Left lung (tissue), 10 donors: Measurements from ENCODE around the gene CLEC2L. TPM values are rescaled to one million over a fixed set of nuclear protein-coding genes. Genes with fewer than 3 reads are reported as not detected.

Experiments used
- ATAC-seq: fragments of 200-7000 bp; cut with Tn5 transposase; one replicate; pipeline ENCODE4 v1.9.1; 2020; ENCODE audit warnings: moderate library complexity
- DNase-seq, 4 donors: peaks; one replicate each; pipeline ENCODE4 v3.0.0-alpha.2; 2013 to 2020
- H3K27ac ChIP-seq, 2 donors: fragments of 200-600 bp; sonication (generic) in 1 of 2; one replicate each; pipeline versions ENCODE4 v1.5.0 to v1.8.0; 2020 to 2021
- H3K27me3 ChIP-seq, 2 donors: fragments of 200-600 bp; sonication (generic) in 1 of 2; one replicate each; pipeline versions ENCODE4 v1.5.0 to v1.8.0; 2020 to 2021
- H3K36me3 ChIP-seq, 2 donors: fragments of 200-600 bp; sonication (generic) in 1 of 2; one replicate each; pipeline versions ENCODE4 v1.5.0 to v1.8.0; 2020 to 2021
- H3K4me1 ChIP-seq, 2 donors: fragments of 200-600 bp; one replicate each; pipeline ENCODE4 v1.8.0; 2021
- H3K4me3 ChIP-seq, 2 donors: fragments of 200-600 bp; sonication (generic) in 1 of 2; one replicate each; pipeline versions ENCODE4 v1.5.0 to v1.8.0; 2020 to 2021; ENCODE audit warnings: mild to moderate bottlenecking in 1 of 2
- H3K9me3 ChIP-seq, 2 donors: fragments of 200-600 bp; sonication (generic) in 1 of 2; one replicate each; pipeline versions ENCODE4 v1.5.0 to v1.8.0; 2020 to 2021
- intact Hi-C, 2 donors: fragments of 100-400 bp; cut with DNase I; formaldehyde crosslinking; loops; one replicate each; pipeline versions ENCODE4 v1.11.2 to v1.14.2; 2022
- polyA plus RNA-seq, 6 donors: library from polyadenylated mRNA; unstranded; fragments of 120-200 nt; gene quantifications; one replicate each; pipeline ENCODE4 v1.2.1, GENCODE V29; 2013; ENCODE audit not compliant: insufficient read length in 6 of 6
- total RNA-seq, 2 donors: library from RNA; stranded (reverse); fragmentation: NEBNext Ultra II Directional; extraction: Animal tissue kit (Norgen Biotek cat#: 25700); gene quantifications; one replicate each; pipeline ENCODE4 v1.2.1, GENCODE V29; 2021
- TF ChIP-seq, protein P1 (sequence below), 2 donors: fragments of 200-600 bp; sonication (generic) in 1 of 2; IDR thresholded peaks; one replicate each; pipeline versions ENCODE4 v1.5.0 to v1.8.0; 2021; ENCODE audit warnings: antibody characterized with exemption in 2 of 2
- donor health status: DM: no; HTN: yes; CAD: no.
- donor health status: DM: no; HTN: no; CAD: no.

Gene CLEC2L
- total and polyA plus RNA-seq, 8 donors = 0.20 to 0.45 (median 0.35) TPM; not detected in 1

DNA sequence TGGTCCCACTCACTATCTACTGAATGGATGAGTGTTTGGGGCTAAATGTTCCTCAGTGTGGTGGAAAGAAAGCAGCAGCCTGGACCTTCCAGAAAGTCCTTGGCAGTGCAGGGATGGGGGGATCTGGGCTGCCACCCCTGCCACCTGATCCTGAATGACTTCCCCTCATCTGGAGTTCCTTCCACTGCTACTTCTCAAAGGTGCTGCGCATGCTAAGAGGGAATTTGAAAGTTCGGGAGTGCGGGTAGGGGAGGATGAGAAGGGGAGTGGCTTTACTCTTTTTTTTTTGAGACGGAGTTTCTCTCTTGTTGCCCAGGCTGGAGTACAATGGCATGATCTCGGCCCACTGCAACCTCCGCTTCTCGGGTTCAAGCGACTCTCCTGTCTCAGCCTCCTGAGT lies 41.4 kb upstream of the CLEC2L start:
- intact Hi-C loops = no loop called here
- H3K4me3 ChIP-seq = no peak overlapping the region
- H3K27me3 ChIP-seq = peaks cover 24 to 67% of the 10 kb centered on the region in 2 donors

DNA sequence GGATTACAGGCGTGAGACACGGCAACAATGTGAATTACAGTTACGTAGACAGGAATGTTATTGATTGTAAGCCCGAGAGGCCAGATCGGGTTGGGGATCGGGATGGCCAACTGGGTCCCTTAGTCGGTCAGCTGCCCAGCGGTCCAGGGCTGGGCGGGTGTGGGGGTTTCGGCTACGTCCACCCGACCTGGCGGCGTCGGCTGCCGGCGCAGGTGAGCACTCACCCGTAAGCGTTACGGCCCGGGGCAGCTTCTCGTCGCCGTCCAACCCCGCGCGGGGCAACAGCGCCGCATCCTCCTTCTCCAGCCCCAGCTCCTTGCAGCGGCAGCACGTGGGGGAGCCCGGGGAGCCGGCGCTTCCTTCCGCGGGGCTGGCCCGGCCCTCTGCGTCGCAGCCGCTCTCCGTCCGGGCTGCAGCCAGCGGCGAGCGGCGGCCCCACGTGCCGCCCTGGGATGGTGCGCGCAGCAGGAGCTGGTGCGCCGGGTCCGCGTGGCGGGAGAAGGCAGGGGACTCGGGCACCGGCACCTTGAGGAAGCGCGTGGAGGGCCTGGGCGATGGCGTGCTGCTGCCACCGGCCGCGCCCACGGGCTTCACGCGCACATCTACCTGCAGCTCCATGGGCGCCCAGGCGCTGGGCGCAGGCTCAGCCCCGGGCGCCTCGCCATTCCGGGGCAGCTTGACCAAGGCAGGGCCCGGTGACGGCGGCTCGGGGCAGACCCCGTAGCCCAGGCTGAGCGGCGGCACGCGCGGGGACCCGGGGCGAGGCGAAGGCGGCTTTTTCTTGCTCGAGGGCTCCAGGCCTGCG lies 40.6 kb upstream of the CLEC2L start:
- Histone ChIP-seq H3K4me3 (peak overlapping the region; percentile 26 to 40), H3K36me3 (no peaks in the 10 kb centered on the region), H3K9me3 (no peaks in the 10 kb centered on the region), H3K4me1 (peaks cover 10 to 16% of the 10 kb centered on the region in 2 donors), H3K27me3 (peaks cover 24 to 71% of the 10 kb centered on the region in 2 donors), H3K27ac (no peak overlapping the region)
- DNase-seq (peak in 2 of 4 donors; percentile 24 to 82), ATAC-seq (peak; percentile 70)
- intact Hi-C loops = no loop called here
- TF ChIP-seq, protein P1, sequence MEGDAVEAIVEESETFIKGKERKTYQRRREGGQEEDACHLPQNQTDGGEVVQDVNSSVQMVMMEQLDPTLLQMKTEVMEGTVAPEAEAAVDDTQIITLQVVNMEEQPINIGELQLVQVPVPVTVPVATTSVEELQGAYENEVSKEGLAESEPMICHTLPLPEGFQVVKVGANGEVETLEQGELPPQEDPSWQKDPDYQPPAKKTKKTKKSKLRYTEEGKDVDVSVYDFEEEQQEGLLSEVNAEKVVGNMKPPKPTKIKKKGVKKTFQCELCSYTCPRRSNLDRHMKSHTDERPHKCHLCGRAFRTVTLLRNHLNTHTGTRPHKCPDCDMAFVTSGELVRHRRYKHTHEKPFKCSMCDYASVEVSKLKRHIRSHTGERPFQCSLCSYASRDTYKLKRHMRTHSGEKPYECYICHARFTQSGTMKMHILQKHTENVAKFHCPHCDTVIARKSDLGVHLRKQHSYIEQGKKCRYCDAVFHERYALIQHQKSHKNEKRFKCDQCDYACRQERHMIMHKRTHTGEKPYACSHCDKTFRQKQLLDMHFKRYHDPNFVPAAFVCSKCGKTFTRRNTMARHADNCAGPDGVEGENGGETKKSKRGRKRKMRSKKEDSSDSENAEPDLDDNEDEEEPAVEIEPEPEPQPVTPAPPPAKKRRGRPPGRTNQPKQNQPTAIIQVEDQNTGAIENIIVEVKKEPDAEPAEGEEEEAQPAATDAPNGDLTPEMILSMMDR (IDR thresholded peaks at IDR 0.05) = no peak

More for the DNA sequence above, 41.4 kb upstream of the CLEC2L start:
- Histone ChIP-seq H3K27ac (no peak overlapping the region), H3K9me3 (no peaks in the 10 kb centered on the region), H3K4me1 (peaks cover 10 to 16% of the 10 kb centered on the region in 2 donors), H3K36me3 (no peaks in the 10 kb centered on the region)
- TF ChIP-seq, protein P1 (IDR thresholded peaks at IDR 0.05) = no peak
- no peak for ATAC-seq
- no peak for DNase-seq

DNA sequence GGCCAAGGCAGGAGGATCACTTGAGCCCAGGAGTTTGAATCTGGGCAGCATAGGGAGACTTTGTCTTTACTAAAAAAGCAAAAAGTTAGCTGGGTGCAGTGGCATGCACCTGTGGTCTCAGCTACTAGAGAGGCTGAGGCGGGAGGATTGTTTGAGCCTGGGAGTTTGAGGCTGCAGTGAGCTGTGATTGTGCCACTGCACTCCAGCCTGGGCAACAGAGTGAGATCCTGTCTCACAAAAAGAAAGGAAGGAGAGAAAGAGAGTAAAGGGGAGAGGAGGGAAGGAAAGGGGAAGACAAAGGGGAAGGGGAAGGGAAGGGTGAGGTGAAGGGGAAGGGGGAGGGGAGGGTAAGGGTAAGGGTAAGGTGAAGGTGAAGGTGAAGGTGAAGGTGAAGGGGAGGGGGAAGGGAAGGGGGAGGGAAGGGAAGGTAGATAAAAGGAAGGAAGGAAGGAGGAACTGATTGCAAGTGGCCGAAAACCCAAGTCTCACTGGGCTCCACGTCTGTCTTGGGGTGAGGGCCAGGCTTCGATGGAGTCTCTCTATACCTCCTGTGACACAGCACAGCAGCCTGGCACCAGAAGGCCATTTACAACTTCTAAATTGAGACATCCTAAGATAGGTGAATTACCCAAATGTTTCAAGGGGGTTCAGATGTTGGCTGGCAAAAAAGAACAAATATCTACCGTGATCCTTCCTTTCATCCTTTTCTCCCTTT lies 36.0 kb upstream of the CLEC2L start:
- Histone ChIP-seq H3K27me3 (peaks cover 16 to 60% of the 10 kb centered on the region in 2 donors), H3K4me1 (peaks cover 10 to 16% of the 10 kb centered on the region in 2 donors), H3K27ac (no peak overlapping the region), H3K36me3 (no peaks in the 10 kb centered on the region), H3K4me3 (no peak overlapping the region), H3K9me3 (peaks cover 0 to 15% of the 10 kb centered on the region in 2 donors)
- no peak for DNase-seq
- TF ChIP-seq, protein P1 (IDR thresholded peaks at IDR 0.05) = no peak
- intact Hi-C loops = no loop called here
- ATAC-seq = no peak

DNA sequence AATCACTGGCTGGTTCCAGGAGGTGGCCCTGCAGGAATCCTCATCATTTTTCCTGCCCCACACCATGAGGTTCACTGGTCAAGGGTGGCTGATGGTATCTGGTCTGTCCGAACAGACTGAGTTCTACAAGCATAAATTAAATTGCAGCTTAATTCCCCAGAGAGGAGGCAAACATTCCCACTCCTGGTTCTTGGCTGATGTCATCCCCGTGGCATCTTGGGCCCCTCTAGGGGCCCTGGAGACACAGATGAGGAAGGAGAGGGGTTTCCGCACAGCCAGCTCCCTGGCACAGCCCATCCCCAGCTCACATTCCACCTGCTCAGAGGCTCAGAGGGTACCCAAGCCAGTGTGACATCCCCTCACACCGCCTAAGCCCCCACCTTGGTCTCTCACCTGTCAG lies 34.7 kb upstream of the CLEC2L start:
- ATAC-seq = no peak
- no peak for DNase-seq
- intact Hi-C loops = no loop called here
- TF ChIP-seq, protein P1 (IDR thresholded peaks at IDR 0.05) = no peak
- H3K36me3 ChIP-seq = no peaks in the 10 kb centered on the region
- H3K27me3 ChIP-seq = peaks cover 4 to 47% of the 10 kb centered on the region in 2 donors
- no peak overlapping the region for H3K27ac ChIP-seq
- peaks cover 0 to 19% of the 10 kb centered on the region in 2 donors for H3K9me3 ChIP-seq
- H3K4me1 ChIP-seq = peaks cover 2 to 3% of the 10 kb centered on the region in 2 donors
- H3K4me3 ChIP-seq = no peak overlapping the region

DNA sequence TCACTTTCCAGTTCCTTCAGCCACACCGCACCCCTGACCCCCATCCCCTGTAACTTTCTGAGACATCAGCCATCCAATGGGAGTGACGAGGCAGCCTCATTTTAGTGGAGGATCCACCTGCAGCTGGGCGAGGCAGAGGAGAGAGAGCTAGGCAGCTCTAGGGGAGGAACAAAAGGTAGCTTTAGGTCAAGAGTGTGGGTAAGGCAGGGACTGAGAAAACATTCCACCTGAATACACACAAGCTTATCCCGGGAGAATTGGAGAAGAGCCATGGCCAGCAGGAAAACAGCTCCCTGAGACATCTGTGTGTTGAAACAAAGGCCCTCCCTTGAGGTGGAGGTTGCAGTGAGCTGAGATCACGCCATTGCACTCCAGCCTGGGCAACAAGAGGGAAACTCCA lies 33.4 kb upstream of the CLEC2L start:
- H3K27me3 ChIP-seq = peaks cover 0 to 34% of the 10 kb centered on the region in 2 donors
- no peak overlapping the region for H3K27ac ChIP-seq
- peaks cover 0 to 19% of the 10 kb centered on the region in 2 donors for H3K9me3 ChIP-seq
- intact Hi-C loops = loop anchor here in 1 of 2 donors (10.0 kb wide), 1 partner anchor 125 kb away; no protein-coding TSS in a partner anchor
- peak; percentile 98 for ATAC-seq
- no peak overlapping the region for H3K4me3 ChIP-seq
- no peaks in the 10 kb centered on the region for H3K36me3 ChIP-seq
- DNase-seq = peak in 2 of 4 donors; percentile 26 to 75
- TF ChIP-seq, protein P1 (IDR thresholded peaks at IDR 0.05) = no peak
- H3K4me1 ChIP-seq = no peaks in the 10 kb centered on the region
